ENCODE measurements around the gene FGFR3. TPM values are rescaled to one million over a fixed set of nuclear protein-coding genes. Genes with fewer than 3 reads are reported as not detected.

Gene FGFR3
- total and polyA plus RNA-seq, 10 of the 15 experiments (the other 5 are each of a cell fraction or from before 2014, with no cell fraction given), result 0.05 to 0.33 (median 0.18) TPM; not detected in 6

DNA sequence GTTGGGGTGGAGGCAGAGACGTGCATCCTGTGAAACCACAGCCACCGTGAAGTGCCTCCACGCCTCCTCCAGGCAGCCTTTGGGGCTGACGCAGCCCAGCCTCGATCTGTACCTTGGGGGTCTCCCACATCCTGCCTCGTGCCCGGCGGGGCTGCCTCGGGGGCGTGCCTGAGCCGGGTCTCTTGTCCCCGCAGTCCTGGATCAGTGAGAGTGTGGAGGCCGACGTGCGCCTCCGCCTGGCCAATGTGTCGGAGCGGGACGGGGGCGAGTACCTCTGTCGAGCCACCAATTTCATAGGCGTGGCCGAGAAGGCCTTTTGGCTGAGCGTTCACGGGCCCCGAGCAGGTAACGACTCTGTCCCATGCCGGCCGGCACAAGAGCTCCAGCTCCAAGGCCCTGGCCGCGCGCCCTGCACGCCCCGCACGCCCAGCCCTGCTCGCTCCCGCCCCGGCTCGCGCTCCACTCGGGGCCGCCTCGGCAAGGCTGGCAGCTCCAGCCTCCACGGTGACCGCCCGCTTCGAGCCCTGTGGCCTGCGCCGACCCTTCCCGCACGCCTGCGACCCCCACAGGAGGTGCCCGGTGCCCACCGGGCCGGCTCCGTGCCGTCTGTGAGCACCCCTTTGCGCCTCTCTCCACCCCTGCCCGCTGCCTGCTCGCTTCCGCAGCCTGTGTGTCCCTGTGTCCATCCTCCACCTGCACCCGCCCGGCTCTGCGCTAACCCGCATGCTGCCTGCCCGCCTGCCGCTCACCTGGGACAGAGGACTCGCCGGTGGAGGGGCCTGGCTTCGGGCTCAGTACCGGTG is 9.8 kb downstream of the FGFR3 start:
- WGBS (ENCODE audit: insufficient coverage, insufficient replicate concordance, low lambda C conversion rate, missing lambda C conversion rate), result 68% methylated on average over 69 of the region's 71 CpGs
- intact Hi-C loops (cut with micrococcal nuclease; ENCODE audit: unreplicated experiment), result no loop called here
- CTCF ChIA-PET, result interaction anchor here (0.9 to 1.3 kb wide), 2 partner anchors 8 to 56 kb away, joined by 3 read pairs; no protein-coding TSS in a partner anchor
- DNase-seq (ENCODE audit: low read depth, low spot score) (no peak), ATAC-seq (no peak), FAIRE-seq (no peak)
- Histone ChIP-seq H3K9ac (ENCODE audit: control insufficient read depth, insufficient read depth, low read length) (no peak overlapping the region), H3K4me2 (ENCODE audit: control insufficient read depth, insufficient read depth) (no peak overlapping the region), H3K9me3 (replicated peaks; ENCODE audit: control insufficient read depth, insufficient read depth, low read length) (no peaks in the 10 kb centered on the region), H3K4me1 (ENCODE audit: control insufficient read depth, insufficient read depth, low read length) (no peaks in the 10 kb centered on the region), H4K20me1 (ENCODE audit: control insufficient read depth, insufficient read depth) (no peaks in the 10 kb centered on the region), H3K27me3 (replicated peaks in 1 of 2; ENCODE audit: control insufficient read depth in 2 of 2, insufficient read depth in 2 of 2, low read length in 1 of 2) (no peaks in the 10 kb centered on the region), H3K36me3 (ENCODE audit: control insufficient read depth in 2 of 2, insufficient read depth in 2 of 2, low read length in 1 of 2) (no peaks in the 10 kb centered on the region), H3K79me2 (ENCODE audit: control insufficient read depth, insufficient read depth, low read length) (no peaks in the 10 kb centered on the region), H3K27ac (ENCODE audit: control insufficient read depth, insufficient read depth) (no peak overlapping the region), H2AFZ (ENCODE audit: control insufficient read depth, low read depth, low read length) (no peak overlapping the region), H3K4me3 (no peak overlapping the region)
- no TSS peak for BruUV-seq (replicated peaks)
- RAD21 ChIA-PET (ENCODE audit: unreplicated experiment), result no interaction called here
- in situ Hi-C loops (cut with MboI), result no loop called here
- TF ChIP-seq HDAC2 (IDR thresholded peaks at IDR 0.05) (no peak), ETV6 (conservative IDR thresholded peaks at IDR 0.05 in 1 of 2, IDR thresholded peaks at IDR 0.05 in 1 of 2; ENCODE audit: borderline replicate concordance in 1 of 2, low read depth in 1 of 2) (no peak), RB1 (IDR thresholded peaks at IDR 0.05; ENCODE audit: borderline replicate concordance) (no peak), SUPT20H (IDR thresholded peaks at IDR 0.05; ENCODE audit: borderline replicate concordance, control insufficient read depth, low read depth, low read length) (no peak), BCL11A (IDR thresholded peaks at IDR 0.05; ENCODE audit: low read depth, low read length) (no peak), ZNF274 (IDR thresholded peaks at IDR 0.05; ENCODE audit: insufficient read depth, insufficient read length) (no peak), TCF3 (IDR thresholded peaks at IDR 0.05; ENCODE audit: borderline replicate concordance, insufficient read depth, low read depth, low read length) (no peak), SMAD1 (IDR thresholded peaks at IDR 0.05; ENCODE audit: low read depth, partially characterized antibody) (no peak), RAD21 (IDR thresholded peaks at IDR 0.05; ENCODE audit: insufficient read depth, low read depth, low read length) (no peak), JUNB (IDR thresholded peaks at IDR 0.05) (no peak)
- TF ChIP-seq, protein P1, sequence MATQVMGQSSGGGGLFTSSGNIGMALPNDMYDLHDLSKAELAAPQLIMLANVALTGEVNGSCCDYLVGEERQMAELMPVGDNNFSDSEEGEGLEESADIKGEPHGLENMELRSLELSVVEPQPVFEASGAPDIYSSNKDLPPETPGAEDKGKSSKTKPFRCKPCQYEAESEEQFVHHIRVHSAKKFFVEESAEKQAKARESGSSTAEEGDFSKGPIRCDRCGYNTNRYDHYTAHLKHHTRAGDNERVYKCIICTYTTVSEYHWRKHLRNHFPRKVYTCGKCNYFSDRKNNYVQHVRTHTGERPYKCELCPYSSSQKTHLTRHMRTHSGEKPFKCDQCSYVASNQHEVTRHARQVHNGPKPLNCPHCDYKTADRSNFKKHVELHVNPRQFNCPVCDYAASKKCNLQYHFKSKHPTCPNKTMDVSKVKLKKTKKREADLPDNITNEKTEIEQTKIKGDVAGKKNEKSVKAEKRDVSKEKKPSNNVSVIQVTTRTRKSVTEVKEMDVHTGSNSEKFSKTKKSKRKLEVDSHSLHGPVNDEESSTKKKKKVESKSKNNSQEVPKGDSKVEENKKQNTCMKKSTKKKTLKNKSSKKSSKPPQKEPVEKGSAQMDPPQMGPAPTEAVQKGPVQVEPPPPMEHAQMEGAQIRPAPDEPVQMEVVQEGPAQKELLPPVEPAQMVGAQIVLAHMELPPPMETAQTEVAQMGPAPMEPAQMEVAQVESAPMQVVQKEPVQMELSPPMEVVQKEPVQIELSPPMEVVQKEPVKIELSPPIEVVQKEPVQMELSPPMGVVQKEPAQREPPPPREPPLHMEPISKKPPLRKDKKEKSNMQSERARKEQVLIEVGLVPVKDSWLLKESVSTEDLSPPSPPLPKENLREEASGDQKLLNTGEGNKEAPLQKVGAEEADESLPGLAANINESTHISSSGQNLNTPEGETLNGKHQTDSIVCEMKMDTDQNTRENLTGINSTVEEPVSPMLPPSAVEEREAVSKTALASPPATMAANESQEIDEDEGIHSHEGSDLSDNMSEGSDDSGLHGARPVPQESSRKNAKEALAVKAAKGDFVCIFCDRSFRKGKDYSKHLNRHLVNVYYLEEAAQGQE (IDR thresholded peaks at IDR 0.05; ENCODE audit: low read depth, low read length), result no peak
- POLR2A ChIA-PET, result no interaction called here
- SMC1A ChIA-PET (ENCODE audit: uncharacterized antibody, unreplicated experiment), result no interaction called here
